SK-N-SH (cell line): Measurements from ENCODE around the gene PTPN14.

Experiments
- CTCF ChIP-seq: fragments of 200-600 bp; sonication (generic); IDR thresholded peaks from 2 replicates; pipeline ENCODE4 v1.6.1; 2017; ENCODE audit warnings: antibody characterized with exemption, mild to moderate bottlenecking, moderate library complexity
- ELF1 ChIP-seq: IDR thresholded peaks from 2 replicates; pipeline ENCODE4 v1.4.0; 2012
- EZH2phosphoT487 ChIP-seq: fragments of 200-600 bp; sonication (generic); IDR thresholded peaks from 2 replicates; pipeline ENCODE4 v1.6.1; 2017; ENCODE audit warnings: low read depth, mixed run types, mild to moderate bottlenecking, antibody characterized with exemption, moderate library complexity, borderline replicate concordance
- FOSL2 ChIP-seq: IDR thresholded peaks from 2 replicates; pipeline ENCODE4 v1.4.0; 2012; ENCODE audit warnings: low read depth, mild to moderate bottlenecking, moderate library complexity, borderline replicate concordance
- MXI1 ChIP-seq: IDR thresholded peaks from 2 replicates; pipeline ENCODE4 v1.6.1; 2012; ENCODE audit warnings: mild to moderate bottlenecking, low read depth, low read length, improper control_type of control experiment
- POLR2AphosphoS5 ChIP-seq: IDR thresholded peaks from 2 replicates; pipeline ENCODE4 v1.6.1; 2012; ENCODE audit warnings: low read depth, low read length
- TAF1 ChIP-seq: IDR thresholded peaks from 2 replicates; pipeline ENCODE4 v1.6.1; 2012; ENCODE audit warnings: low read depth, mild to moderate bottlenecking, low read length, moderate library complexity, borderline replicate concordance
- TCF12 ChIP-seq: IDR thresholded peaks from 2 replicates; pipeline ENCODE4 v1.4.0; 2012

GRCh38 chr1:214425716-214426425 is 125.5 kb downstream of the PTPN14 start:
- no peak for TF ChIP-seq POLR2AphosphoS5
- no peak for TF ChIP-seq MXI1
- no peak for TF ChIP-seq TAF1
- no peak for TF ChIP-seq CTCF
- no peak for TF ChIP-seq EZH2phosphoT487
- no peak for TF ChIP-seq ELF1
- peak; percentile 16; the same call in 1 of the 2 replicates for TF ChIP-seq FOSL2
- TF ChIP-seq TCF12, result peak; percentile 56
